SK-N-SH (cell line): ENCODE results near the gene DCP2.

Experiments
- CHD2 ChIP-seq: fragments of 150-350 bp; IDR thresholded peaks from 2 replicates; pipeline ENCODE4 v1.6.1; 2018; ENCODE audit warnings: low read length; ENCODE audit not compliant: partially characterized antibody
- CTCF ChIP-seq: fragments of 200-600 bp; sonication (generic); IDR thresholded peaks from 2 replicates; pipeline ENCODE4 v1.6.1; 2017; ENCODE audit warnings: antibody characterized with exemption, mild to moderate bottlenecking, moderate library complexity
- EP300 ChIP-seq, 2 experiments: IDR thresholded peaks; 2 replicates each; pipeline versions ENCODE4 v1.4.0 to v1.6.1; 2012; ENCODE audit warnings: borderline replicate concordance in 1 of 2, low read depth in 1 of 2, low read length in 1 of 2
- JUND ChIP-seq: IDR thresholded peaks from 2 replicates; pipeline ENCODE4 v1.4.0; 2012
- NFIC ChIP-seq: IDR thresholded peaks from 2 replicates; pipeline ENCODE4 v1.4.0; 2012; ENCODE audit warnings: borderline replicate concordance
- PBX3 ChIP-seq: IDR thresholded peaks from 2 replicates; pipeline ENCODE4; 2012
- POLR2AphosphoS5 ChIP-seq: IDR thresholded peaks from 2 replicates; pipeline ENCODE4 v1.6.1; 2012; ENCODE audit warnings: low read depth, low read length
- RCOR1 ChIP-seq: fragments of 150-350 bp; IDR thresholded peaks from 2 replicates; pipeline ENCODE4 v1.6.1; 2017; ENCODE audit warnings: antibody characterized with exemption, low read length
- REST ChIP-seq: IDR thresholded peaks from 2 replicates; pipeline ENCODE4 v1.6.1; 2012; ENCODE audit warnings: mild to moderate bottlenecking, low read depth, low read length, moderate library complexity
- RFX5 ChIP-seq: IDR thresholded peaks from 2 replicates; pipeline ENCODE4 v1.6.1; 2012; ENCODE audit warnings: mild to moderate bottlenecking, improper control_type of control experiment, low read length
- SIN3A ChIP-seq: IDR thresholded peaks from 2 replicates; pipeline ENCODE4 v1.6.1; 2012; ENCODE audit warnings: low read depth, mild to moderate bottlenecking, low read length, moderate library complexity, borderline replicate concordance
- SMC3 ChIP-seq: IDR thresholded peaks from 2 replicates; pipeline ENCODE4 v1.6.1; 2012; ENCODE audit warnings: low read depth, low read length, improper control_type of control experiment
- TAF1 ChIP-seq: IDR thresholded peaks from 2 replicates; pipeline ENCODE4 v1.6.1; 2012; ENCODE audit warnings: low read depth, mild to moderate bottlenecking, low read length, moderate library complexity, borderline replicate concordance
- ZBTB33 ChIP-seq: IDR thresholded peaks from 2 replicates; pipeline ENCODE4 v1.4.0; 2012; ENCODE audit warnings: low read depth, borderline replicate concordance

- TF ChIP-seq SIN3A, result no peak
- no peak for TF ChIP-seq NFIC
- no peak for TF ChIP-seq CTCF
- TF ChIP-seq RFX5, result no peak
- TF ChIP-seq PBX3, result no peak
- TF ChIP-seq POLR2AphosphoS5, result no peak
- TF ChIP-seq EP300 (IDR thresholded peaks at IDR 0.05; ENCODE audit: borderline replicate concordance in 1 of 2, low read depth in 1 of 2, low read length in 1 of 2), result no peak
- no peak for TF ChIP-seq CHD2
- TF ChIP-seq RCOR1, result no peak
- TF ChIP-seq JUND, result no peak
- TF ChIP-seq ZBTB33, result no peak
- no peak for TF ChIP-seq TAF1
- TF ChIP-seq REST, result no peak
- TF ChIP-seq SMC3, result no peak
These were observed 68.3 kb downstream of the DCP2 start for GRCh38 chr5:113044776-113045465.
